NCI-H82 treated with DMSO at 0.1 percent for 48 hours (cell line): ENCODE data around the gene CSMD2.

ENCODE experiments used
- DNase-seq: peaks from one replicate; lab custom pipeline; 2025; ENCODE audit not compliant: unreplicated experiment; lab: John Stamatoyannopoulos, UW

The CSMD2 gene

DNA sequence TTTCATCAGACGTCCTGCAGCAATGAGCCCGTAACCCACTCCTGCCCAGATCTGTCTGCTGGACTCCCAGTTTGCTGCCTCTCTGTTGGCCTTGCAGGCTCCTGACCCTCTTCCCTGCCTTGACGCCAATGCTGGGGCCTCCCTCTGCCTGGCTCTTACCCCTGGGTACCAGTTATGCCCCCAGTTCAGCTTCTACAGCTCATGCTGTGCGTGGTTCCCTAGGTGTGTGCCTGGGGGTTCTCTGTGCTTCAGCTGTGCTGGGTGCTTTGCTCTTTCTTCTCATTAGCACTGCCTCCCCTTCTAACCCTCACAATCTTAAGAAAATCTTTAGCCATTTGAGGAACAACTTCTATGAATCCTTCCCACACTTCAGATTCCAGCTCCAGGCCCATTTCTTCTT is 541.2 kb downstream of the CSMD2 start:
- DNase-seq = no peak

DNA sequence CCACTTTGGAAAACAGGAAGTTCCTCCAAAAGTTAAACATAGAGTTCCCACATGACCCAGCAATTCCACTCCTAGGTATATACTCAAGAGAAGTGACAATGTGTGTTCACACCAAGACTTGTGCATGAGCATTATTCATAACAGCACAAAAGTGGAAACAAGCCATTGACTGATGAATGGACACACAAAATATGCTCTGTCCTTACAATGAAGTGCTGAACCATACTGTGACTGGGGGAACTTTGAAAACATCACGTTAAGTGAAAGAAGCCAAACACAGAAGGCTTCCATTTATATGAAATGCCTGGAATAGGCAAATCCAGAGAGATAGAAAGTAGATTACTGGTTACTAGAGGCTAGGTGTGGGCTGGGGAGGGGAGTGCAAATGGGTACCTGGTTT is 542.3 kb downstream of the CSMD2 start:
- DNase-seq = no peak

DNA sequence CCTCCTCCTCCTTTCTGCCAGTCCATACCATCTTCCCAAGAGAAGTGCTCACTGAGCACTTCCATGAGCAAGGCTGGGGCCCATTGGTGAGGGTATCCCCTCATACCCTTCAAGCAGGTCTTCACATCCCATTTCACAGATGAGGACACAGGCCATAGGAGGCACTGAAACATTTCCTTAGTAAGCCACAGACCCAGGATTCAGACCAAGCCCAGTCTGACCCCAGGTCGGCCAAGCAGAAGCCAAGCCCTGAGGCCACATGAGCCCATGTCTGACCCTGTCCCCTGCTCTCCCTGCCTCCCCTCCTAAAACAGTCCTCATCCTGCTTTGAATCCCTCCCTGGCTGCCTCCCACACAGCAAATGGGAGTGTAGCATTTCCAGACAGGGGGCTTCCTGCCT is 546.4 kb downstream of the CSMD2 start:
- no peak for DNase-seq

DNA sequence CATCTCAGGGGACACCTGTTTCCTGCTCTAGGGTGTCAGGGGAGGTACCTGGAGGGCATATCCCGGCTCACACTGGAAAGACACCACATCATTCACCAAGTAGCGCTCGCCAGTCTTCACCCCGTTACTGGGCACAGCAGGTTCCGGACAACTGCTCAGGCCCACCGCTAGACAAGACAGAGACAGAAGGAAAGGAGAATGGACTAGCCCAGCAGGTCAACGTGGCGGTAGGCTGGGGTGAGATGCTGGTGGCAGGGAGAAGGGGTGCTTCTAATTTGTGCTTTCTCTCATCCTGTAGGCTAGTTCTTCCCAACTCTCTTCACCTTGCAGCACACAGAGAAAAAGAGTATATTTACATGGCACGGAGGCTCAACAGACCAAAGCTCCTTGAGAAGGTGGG is 547.6 kb downstream of the CSMD2 start:
- no peak for DNase-seq

DNA sequence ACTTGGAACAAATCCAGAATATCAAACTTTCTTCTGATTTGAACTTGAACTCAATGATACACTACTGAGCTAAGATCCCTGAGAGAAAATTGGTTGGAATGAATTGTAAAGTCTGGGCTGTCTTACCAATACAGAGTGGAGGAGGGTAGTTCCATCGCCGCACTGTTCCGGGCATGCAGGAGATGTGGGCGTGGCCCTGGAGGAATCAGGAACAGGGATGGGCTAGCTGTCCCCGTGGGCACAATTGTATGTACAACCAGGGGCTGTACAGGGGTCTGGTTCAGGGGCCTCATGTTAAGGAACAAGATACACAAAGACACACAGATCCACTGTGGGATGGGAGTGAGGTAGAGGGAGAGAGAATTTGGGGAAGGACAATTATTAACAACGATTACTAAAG is 548.2 kb downstream of the CSMD2 start:
- DNase-seq = no peak

DNA sequence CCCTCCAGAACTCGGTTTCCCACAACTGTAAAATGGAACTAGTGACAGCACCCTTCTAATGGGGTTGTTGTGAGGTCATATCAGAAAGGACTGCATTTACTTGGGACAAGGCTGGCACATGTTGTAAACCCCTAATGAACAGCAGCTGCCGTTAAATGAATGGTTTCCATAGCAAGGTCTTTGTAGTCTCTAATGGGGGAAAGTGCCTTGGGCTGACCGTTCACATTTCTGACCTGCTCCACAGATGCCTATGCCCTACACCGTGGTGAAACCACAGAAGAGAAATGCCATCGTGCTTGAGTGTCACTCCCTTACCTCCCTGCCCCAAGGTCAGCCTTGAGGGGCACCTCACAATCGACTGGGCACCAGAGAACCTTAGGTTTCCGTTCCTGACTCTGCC is 549.5 kb downstream of the CSMD2 start:
- no peak for DNase-seq

DNA sequence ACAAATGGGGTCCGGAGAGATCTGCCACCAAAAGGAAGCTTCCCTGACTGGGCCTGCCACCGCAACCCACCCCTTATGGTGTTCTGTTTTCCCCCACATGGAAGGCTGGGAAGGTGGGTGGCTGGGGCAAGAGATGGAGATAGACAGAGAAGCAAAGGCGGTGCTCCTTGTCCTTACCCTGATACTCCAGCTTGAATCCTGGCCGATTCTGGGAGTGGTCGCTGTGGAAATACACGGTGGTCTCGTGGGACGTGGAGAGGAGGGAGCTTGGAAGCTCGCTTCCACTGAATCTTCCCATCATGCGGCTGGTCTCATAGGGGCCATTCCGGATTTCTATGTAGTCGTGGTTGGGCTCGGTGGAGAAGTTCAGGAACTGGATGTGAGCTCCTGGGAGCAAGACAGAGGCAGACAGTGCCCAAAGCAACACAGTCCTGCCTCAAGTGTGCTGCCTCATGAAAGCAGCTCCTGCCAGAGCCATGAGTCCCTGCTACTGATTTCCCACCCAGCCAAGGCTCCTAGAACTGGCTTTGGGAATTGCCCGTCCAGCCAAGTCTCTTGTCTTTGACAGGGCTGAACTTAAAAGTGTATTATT is 554.1 kb downstream of the CSMD2 start:
- no peak for DNase-seq

DNA sequence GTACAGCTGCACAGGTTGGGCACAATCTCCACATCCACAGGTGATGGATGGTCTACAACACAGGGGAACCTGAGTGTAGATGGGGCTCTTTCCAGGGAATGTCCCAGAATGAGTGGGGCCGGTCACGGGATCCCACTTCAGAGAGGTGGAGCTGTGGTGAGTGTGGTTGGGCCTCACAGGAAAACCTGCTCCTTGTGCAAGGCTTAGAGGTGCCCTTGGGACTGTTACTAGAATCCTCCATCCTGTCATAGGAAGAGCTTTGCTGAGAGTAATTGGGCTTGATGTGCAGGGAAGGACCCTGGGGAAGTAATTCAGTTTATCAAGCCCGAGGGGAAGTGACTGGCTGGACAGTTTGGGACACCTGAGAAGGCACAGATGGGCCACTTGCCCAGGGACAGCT is 554.6 kb downstream of the CSMD2 start:
- no peak for DNase-seq

DNA sequence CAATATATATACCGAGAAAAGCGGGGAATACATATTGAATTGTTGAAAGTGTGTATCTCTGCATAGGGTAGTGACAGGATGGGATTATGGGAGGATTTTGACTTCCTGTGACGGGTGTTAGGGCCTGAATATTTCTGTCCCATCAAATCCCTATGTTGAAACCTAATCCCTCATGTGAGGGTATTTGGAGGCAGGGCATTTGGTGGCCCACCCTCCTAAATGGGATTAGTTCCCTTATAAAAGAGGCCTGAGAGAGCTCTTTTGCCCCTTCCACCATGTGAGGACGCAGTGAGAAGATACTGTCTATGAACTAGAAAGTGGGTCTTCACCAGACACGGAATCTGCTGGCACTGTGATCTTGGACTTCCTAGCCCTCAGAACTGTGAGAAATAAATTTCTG is 555.3 kb downstream of the CSMD2 start:
- peak; percentile 62 for DNase-seq

DNA sequence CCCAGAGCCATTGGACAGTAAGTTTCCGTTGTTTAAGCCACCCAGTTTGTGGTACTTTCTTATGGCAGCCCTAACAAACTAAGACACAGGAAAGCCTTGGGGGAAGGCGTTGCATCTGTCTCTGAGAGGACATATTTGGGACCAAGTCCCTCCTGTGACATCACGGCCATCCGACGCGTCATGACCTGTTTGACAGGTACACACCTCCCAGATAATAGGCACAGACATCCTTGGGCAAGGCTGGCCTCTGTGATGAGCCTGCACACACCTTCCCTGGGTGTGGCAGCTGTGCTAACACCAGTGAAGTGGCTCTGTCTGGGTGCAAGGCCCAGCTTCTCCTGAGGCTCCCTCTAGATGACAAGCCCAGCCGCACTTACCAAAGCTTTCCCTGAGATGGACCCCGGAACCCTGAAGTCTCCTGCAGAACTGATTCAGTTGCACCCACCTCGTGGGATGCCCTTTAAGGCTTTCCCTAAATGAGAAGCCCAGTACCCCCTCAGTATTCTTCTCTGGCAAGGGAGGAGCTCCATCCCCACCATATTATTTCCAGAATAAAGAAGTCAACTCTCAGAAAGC is 556.1 kb downstream of the CSMD2 start:
- no peak for DNase-seq

DNA sequence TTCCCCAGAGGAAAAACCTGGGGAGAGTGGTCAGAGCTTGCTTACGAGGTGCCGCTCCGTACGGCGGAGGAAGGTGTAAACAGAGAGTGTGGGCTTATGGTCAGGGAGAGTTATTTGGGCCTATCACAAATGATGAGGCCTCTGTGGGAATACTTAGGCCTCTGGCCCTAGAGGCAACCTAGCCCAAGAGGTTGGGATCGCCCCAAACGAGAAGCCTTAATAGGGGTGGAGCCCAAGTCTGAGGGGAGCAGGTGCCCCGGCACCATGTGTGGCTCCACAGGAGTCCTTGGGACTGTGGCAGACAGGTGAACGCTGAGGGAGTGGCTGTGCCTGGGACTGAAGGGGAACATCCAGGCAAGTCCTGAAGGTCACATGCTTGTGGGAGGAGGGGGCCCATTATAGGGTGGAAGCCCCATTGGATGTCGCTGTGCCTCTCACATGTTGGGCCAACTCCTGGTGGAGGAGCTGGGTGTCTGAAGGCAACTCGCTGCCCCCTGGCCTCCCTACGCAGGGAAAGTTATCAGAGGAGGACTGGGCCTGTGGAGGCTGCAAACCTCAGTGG is 557.5 kb downstream of the CSMD2 start:
- DNase-seq = no peak

DNA sequence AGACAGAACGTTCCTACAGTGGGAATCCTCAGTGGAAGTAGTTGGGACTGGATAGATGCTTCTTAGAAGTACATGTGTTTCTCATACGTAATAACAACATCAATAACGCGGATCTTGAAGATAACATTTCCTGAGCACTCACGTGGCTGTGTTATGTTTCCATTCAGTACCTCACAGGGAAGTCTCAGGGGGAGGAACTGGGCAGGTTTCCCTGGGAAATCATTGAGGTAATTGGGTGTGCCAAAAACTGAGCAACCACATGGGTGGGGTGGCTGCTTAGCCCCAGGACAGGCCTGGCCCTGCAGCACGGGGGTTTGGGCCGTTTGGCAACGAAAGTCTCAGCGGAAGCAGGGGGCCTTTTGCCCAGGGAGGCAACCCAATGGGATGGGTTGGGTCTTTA is 558.8 kb downstream of the CSMD2 start:
- no peak for DNase-seq

DNA sequence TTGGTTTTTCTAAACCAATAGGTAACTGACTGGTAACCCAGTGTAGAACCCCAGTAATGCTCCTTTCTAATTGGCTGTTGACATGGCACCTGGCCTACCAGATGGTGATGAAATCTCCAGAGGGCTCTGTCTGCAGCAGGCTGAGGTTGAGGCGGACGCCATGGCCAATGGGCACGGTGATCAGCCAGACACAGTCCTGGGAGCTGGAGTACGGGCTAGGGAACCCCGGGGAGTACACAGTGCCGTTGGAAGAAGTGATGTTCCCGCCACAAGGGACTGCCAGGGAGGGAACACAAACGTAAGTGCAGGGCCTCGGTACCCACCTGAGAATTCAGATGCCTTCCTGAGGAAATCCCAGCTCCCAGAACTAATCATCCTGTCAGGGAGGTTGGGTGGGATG is 562.8 kb downstream of the CSMD2 start:
- DNase-seq = no peak

DNA sequence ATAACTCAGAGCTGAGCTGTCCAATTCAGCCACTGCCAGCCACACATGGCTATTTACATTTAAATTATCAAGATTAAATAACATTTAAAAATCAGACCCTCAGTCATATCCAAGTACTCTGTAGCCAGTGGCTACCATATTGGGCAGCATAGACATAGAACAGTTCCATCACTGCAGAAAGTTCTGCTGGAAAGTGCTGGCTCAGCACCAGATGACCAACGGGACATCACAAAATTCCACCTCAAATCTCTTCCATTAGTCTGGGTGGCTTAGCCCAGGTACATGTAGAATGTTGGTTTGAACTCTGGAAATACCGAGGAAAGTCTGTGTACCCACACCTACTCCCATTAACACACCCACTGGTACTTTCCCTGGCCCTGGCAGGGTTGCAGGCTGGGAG is 563.3 kb downstream of the CSMD2 start:
- DNase-seq = no peak

DNA sequence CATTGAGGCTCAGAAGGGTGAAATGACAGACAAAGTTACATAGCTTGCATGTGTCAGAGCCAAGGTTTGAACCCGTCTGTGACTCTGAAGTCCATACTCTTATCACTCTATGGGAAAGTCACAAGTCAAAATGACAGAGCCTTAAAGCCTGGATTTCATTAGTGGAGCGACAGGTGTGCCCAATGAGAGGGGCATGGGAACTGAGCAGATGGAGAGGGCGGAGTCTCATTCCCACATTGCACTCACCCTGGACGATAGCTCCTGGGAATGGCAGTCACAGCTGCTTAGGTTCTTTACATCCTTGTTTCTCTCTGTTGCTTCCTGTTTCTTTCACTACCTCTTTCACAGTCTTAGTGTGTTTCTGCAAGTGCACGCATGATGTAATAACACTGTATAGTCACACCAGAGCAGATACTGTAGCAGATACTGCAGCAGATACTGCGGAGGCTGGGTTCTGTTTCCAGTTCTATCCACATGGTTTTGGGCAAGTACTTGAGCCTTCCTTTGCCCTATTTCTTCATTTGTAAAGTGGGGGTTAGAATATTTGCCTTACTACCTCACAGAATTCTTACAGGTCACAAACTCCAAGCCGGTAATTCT is 565.4 kb downstream of the CSMD2 start:
- DNase-seq = peak; percentile 81

DNA sequence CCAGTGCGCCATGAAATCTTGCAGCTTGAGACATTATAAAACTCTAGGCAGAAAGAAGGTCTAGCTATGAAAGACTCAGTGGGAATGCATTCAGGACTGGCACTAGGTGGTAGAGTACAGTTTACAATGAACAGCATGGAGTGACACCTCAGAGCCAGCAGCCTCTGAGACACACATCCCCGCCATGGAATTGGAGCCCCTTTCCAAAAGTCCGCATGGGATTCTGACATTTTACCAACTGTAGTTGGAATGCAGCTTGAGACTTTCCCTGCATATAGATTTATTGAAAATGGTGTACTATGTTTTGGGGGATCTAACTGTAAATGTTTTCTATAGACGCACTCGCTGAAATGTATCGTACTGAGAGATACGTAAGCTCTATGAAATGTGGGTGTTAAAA is 576.3 kb downstream of the CSMD2 start:
- no peak for DNase-seq

DNA sequence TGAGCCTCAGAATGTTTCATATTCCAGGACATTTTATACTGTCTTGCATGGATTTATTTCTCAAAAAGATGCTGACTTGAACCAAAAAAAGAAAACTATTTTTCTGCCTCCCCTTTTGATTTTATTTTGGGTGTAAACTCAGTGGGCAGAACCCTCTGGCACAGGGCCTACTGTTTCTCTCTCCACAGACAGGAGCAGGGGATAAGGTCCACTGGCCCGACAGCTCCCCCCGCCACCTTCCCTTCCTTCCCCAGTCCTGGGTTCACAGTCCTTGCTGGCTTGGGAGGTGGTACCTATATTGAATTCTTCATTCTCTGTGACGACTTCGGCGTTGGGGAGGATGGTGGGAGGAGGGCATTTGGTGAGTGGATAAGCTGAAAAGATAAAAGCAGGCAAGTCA is 578.2 kb downstream of the CSMD2 start:
- no peak for DNase-seq

DNA sequence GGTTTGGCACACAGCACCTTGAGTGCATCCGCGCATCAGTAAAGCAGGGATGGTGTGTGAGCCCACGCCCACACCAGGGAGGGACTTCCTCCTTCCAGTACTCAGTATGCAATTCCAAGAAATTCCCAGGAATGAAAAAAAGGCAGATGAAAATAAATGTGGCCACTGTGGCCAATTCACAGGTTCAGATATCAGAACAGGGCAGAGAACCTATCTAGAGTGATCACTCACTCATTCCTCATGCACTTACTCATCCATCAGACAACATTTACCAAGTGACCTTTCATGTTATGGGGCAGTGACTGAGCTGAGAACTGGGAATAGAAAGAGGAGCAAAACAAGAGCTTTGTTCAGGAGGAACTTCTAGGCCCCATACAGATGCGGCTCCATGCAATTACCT is 578.9 kb downstream of the CSMD2 start:
- DNase-seq = no peak

DNA sequence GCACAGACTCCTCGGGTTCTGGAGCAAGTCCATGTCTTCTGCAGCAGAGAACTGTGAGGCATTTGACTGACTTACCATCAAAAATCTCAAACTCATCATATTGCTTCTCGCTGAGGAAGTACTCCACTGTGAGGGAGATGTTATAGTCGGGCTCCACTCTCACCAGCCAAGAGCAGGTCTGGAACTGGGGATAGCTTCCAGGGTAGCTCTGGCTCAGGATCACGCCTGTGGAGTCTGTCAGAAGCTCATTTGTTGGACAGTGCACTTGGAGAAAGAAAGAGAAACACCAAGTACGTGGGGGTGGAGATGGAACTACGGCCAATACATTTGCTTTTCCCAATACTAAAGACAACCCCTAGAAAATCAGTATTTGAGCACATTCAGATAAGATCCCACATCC is 581.5 kb downstream of the CSMD2 start:
- no peak for DNase-seq

DNA sequence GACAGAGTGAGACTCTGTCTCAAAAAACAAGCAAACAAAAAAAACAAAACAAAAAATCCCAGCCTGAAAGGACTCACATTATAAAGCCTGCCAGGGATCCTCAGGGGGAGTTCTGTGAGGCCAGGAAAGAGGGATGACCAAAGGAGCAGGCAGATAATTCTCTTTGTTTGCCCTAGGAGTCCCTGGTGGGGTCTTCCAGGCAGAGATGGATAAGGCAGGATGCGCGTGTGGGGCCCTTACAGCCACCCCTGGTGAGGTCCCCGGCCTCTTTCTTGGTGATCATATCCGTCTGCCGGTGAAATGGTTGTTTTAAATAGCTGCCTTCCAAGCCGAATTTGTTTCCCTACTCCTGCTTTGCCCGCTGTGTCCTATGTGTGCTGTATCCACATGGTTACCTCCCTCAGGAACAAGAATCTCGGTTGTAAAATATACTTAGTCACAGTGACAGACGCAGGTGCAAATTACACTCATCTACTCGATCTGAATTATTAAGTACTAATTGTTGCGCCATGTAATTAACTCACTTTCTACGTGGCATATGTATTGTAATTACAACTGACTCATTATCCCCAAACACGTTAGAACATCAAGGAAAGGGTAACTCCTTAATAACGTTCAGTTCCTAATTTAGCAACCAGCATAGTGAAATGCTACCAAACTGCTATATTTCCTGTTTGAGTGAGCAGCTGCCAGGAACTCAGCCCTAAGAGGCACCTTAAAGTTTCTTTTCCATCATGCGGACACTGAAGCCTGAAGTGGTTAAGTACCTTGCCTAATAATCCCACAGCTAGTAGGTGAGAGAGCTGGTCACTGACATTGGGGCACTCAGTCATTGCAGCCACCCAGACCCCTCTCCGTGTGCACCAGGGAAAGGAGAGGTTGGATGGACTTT is 586.2 kb downstream of the CSMD2 start:
- DNase-seq = no peak

DNA sequence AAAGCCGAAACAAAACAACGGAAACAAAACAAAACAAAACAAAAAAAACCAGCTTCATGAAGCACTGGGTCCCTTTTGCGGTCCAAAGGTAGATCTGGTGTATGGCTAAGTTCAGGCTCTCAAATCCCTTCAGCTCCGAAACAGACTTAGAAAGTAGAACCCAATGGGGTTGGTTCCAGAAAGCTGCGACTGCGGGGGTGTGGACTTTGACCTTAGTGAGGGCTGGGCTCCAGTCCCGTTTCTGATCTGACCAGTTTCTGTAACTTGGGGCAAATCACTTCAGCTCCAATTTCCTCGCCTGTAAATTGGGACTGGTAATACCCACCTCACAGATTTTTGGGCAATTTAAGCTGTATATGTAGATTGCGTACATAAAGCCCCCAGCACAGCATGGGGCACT is 587.4 kb downstream of the CSMD2 start:
- no peak for DNase-seq
